HAP-1 (cell line): ENCODE data around the gene CHRNG.

Experiments used
- DNase-seq, 2 experiments: peaks; one replicate each; pipeline ENCODE4 v3.0.0-alpha.2; 2016 to 2020; ENCODE audit warnings: low spot score in 2 of 2
- H3K27me3 ChIP-seq: fragments of 250-450 bp; sonication (Bioruptor Pico); 2 replicates; pipeline ENCODE4 v1.5.1; 2020; ENCODE audit warnings: low read depth, mild to moderate bottlenecking, moderate library complexity
- H3K36me3 ChIP-seq: fragments of 250-450 bp; sonication (Bioruptor Pico); replicated peaks from 2 replicates; pipeline ENCODE4 v1.5.1; 2020; ENCODE audit warnings: mild to moderate bottlenecking
- H3K4me1 ChIP-seq: fragments of 250-450 bp; sonication (Bioruptor Pico); 2 replicates; pipeline ENCODE4 v1.5.1; 2020; ENCODE audit warnings: mild to moderate bottlenecking
- H3K4me3 ChIP-seq: fragments of 250-450 bp; sonication (Bioruptor Pico); 2 replicates; pipeline ENCODE4 v1.5.1; 2020; ENCODE audit warnings: mild to moderate bottlenecking, moderate library complexity
- H3K9me3 ChIP-seq: fragments of 250-450 bp; sonication (Bioruptor Pico); 2 replicates; pipeline ENCODE4 v1.5.1; 2020; ENCODE audit warnings: mild to moderate bottlenecking, moderate library complexity
- in situ Hi-C: fragments of 300-500 bp; cut with MboI; formaldehyde crosslinking; loops from 3 replicates; pipeline ENCODE4 v1.14.3; 2020; ENCODE audit warnings: low sequenced_read_pairs, inconsistent platforms, mixed read lengths

CHRNG gene

GRCh38 chr2:232501331-232501771 lies 38.1 kb upstream of the CHRNG start:
- in situ Hi-C loops, result no loop called here
- Histone ChIP-seq H3K27me3 (peaks cover 4% of the 10 kb centered on the region; the same call in 1 of the 2 replicates), H3K9me3 (no peaks in the 10 kb centered on the region), H3K36me3 (no peaks in the 10 kb centered on the region), H3K4me3 (no peak overlapping the region), H3K4me1 (peaks cover 14% of the 10 kb centered on the region)
- DNase-seq, result peak; percentile 68 to 80

DNA sequence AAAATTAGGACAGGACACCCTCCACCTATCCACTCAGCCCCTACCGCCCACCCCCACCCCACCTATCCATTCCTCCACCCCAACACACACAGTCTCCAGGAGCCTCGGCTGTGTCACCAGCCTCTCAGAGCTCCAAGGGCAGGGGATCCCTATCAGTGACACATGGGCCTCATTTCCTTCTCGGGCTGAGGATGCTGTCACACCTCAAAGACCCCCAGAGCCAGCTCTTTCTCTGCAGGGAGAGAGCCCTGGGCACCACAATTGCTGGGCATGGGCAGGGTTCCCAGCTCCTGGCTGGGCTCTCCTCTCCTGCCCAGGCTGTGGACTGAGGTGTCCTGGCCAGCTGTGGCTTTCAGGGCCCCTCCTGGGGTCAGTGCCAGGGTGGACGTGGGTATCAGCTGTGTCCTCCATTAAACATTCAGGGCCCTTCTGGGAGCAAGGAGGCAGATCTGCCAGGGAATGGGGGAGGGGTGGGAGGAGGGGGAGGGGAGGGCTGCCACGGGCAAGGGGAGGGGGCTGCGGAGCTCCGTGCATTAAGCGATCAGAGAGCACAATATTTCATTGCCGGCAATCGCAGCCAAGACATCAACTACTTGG lies 37.6 kb upstream of the CHRNG start:
- in situ Hi-C loops, result no loop called here
- H3K36me3 ChIP-seq, result no peaks in the 10 kb centered on the region
- peaks cover 4% of the 10 kb centered on the region; the same call in 1 of the 2 replicates for H3K27me3 ChIP-seq
- H3K4me1 ChIP-seq, result peaks cover 14% of the 10 kb centered on the region
- H3K4me3 ChIP-seq, result no peak overlapping the region
- no peaks in the 10 kb centered on the region for H3K9me3 ChIP-seq
- no peak for DNase-seq

DNA sequence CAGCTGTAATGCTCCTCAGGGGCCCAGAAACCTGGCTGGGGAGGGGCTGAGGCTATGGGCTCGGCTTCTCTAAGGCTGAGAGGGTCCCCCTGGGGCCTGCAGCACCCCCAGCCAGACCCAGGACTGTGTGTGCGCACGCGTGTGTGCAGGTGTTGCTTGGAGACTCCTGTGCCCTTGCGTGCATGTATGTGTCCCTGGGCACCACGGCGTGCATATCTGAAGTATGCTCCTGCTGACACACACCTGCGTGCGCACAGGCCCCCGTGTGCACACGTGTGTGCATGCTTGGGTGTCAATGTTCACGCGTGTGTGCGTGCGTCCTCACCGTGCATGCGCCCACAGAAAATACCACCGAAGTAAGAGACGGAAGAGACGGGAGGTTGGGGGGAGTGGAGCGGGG lies 37.0 kb upstream of the CHRNG start:
- Histone ChIP-seq H3K4me3 (no peak overlapping the region), H3K27me3 (peaks cover 4% of the 10 kb centered on the region; the same call in 1 of the 2 replicates), H3K36me3 (no peaks in the 10 kb centered on the region), H3K9me3 (no peaks in the 10 kb centered on the region), H3K4me1 (peaks cover 14% of the 10 kb centered on the region)
- in situ Hi-C loops, result no loop called here
- DNase-seq, result no peak

GRCh38 chr2:232502911-232503808 lies 36.3 kb upstream of the CHRNG start:
- in situ Hi-C loops, result no loop called here
- H3K27me3 ChIP-seq, result peaks cover 4% of the 10 kb centered on the region; the same call in 1 of the 2 replicates
- H3K4me3 ChIP-seq, result no peak overlapping the region
- H3K36me3 ChIP-seq, result no peaks in the 10 kb centered on the region
- DNase-seq, result no peak
- no peaks in the 10 kb centered on the region for H3K9me3 ChIP-seq
- peaks cover 14% of the 10 kb centered on the region for H3K4me1 ChIP-seq

GRCh38 chr2:232503809-232504323 lies 35.6 kb upstream of the CHRNG start:
- Histone ChIP-seq H3K27me3 (peaks cover 4% of the 10 kb centered on the region; the same call in 1 of the 2 replicates), H3K4me1 (peaks cover 14% of the 10 kb centered on the region), H3K36me3 (no peaks in the 10 kb centered on the region), H3K9me3 (no peaks in the 10 kb centered on the region), H3K4me3 (no peak overlapping the region)
- DNase-seq, result no peak
- in situ Hi-C loops, result no loop called here

- H3K9me3 ChIP-seq, result no peaks in the 10 kb centered on the region
- H3K27me3 ChIP-seq, result peaks cover 4% of the 10 kb centered on the region; the same call in 1 of the 2 replicates
- peaks cover 14% of the 10 kb centered on the region for H3K4me1 ChIP-seq
- no peak overlapping the region for H3K4me3 ChIP-seq
- DNase-seq, result no peak
- H3K36me3 ChIP-seq, result no peaks in the 10 kb centered on the region
- in situ Hi-C loops, result no loop called here
Measured at GRCh38 chr2:232504438-232504837, 35.1 kb upstream of the CHRNG start.

GRCh38 chr2:232505856-232506255 lies 33.6 kb upstream of the CHRNG start:
- Histone ChIP-seq H3K4me3 (no peak overlapping the region), H3K27me3 (peaks cover 4% of the 10 kb centered on the region; the same call in 1 of the 2 replicates), H3K9me3 (no peaks in the 10 kb centered on the region), H3K36me3 (no peaks in the 10 kb centered on the region), H3K4me1 (peaks cover 14% of the 10 kb centered on the region)
- in situ Hi-C loops, result no loop called here
- no peak for DNase-seq

DNA sequence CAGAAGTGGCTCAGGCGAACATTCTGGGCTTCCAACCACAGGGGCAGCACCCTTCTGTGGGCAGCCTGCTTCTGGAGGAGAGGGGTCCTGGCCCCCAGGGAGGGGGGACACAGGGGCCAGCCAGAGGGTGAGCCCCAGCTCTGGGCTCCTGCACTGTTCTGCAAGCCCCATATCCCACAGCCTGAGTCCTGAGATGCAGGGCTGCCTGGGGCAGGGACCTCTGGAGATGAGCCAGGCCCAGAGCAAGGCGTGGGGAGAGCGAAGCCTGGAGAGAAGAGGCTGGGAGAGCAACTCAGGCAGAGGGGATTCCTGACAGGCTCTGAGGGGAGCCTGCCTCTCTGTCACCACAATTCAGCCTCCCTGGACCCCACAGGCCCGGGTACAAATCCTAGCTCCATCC lies 32.8 kb upstream of the CHRNG start:
- peaks cover 4% of the 10 kb centered on the region; the same call in 1 of the 2 replicates for H3K27me3 ChIP-seq

DNA sequence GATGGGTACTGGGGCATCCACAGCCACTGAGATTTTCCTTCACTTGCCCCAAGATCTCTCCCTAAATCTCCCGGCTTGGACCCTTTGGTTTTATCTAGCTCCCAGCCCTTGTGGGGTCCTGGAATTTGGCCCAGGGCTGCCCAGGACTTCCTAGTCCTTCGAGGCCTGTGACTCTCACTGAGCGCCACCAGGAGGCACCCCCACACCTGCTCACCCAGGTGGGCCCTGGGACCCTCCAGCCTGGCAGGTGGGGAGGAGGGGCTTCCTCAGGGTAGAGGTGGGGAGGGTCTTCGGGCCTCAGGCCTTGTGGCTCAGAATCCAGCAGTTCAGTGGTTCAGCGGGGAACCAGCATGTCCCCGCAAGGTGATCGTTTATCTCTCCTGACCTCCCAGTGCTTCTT lies 31.2 kb upstream of the CHRNG start:
- in situ Hi-C loops, result no loop called here
- DNase-seq, result no peak
- Histone ChIP-seq H3K27me3 (peaks cover 4% of the 10 kb centered on the region; the same call in 1 of the 2 replicates), H3K9me3 (no peaks in the 10 kb centered on the region), H3K36me3 (no peaks in the 10 kb centered on the region), H3K4me1 (no peaks in the 10 kb centered on the region), H3K4me3 (no peak overlapping the region)

More for the DNA sequence above, 32.8 kb upstream of the CHRNG start:
- H3K4me1 ChIP-seq, result peaks cover 8% of the 10 kb centered on the region
- no peak for DNase-seq
- H3K9me3 ChIP-seq, result no peaks in the 10 kb centered on the region
- in situ Hi-C loops, result no loop called here
- H3K4me3 ChIP-seq, result no peak overlapping the region
- H3K36me3 ChIP-seq, result no peaks in the 10 kb centered on the region

GRCh38 chr2:232511336-232511890 lies 28.1 kb upstream of the CHRNG start:
- in situ Hi-C loops, result loop anchor here (10.0 kb wide), 1 partner anchor 57 kb away; the partner anchor contains the start of gene ALPI
- DNase-seq, result no peak

GRCh38 chr2:232512602-232513001 lies 26.9 kb upstream of the CHRNG start:
- in situ Hi-C loops, result loop anchor here (10.0 kb wide), 1 partner anchor 58 kb away; the partner anchor contains the start of gene ALPI
- Histone ChIP-seq H3K4me1 (no peaks in the 10 kb centered on the region), H3K27me3 (no peaks in the 10 kb centered on the region), H3K36me3 (no peaks in the 10 kb centered on the region), H3K9me3 (no peaks in the 10 kb centered on the region), H3K4me3 (no peak overlapping the region)
- no peak for DNase-seq

More at GRCh38 chr2:232511336-232511890, 28.1 kb upstream of the CHRNG start:
- Histone ChIP-seq H3K4me1 (no peaks in the 10 kb centered on the region), H3K9me3 (no peaks in the 10 kb centered on the region), H3K4me3 (no peak overlapping the region), H3K36me3 (no peaks in the 10 kb centered on the region), H3K27me3 (no peaks in the 10 kb centered on the region)

- in situ Hi-C loops, result loop anchor here (10.0 kb wide), 1 partner anchor 59 kb away; the partner anchor contains the start of gene ALPI
Measured at GRCh38 chr2:232513353-232513752, 26.1 kb upstream of the CHRNG start.

GRCh38 chr2:232515639-232516038 lies 23.9 kb upstream of the CHRNG start:
- in situ Hi-C loops, result loop anchor here (10.0 kb wide), 1 partner anchor 61 kb away; the partner anchor contains the start of gene ALPI
- no peaks in the 10 kb centered on the region for H3K9me3 ChIP-seq
- H3K36me3 ChIP-seq, result no peaks in the 10 kb centered on the region
- H3K27me3 ChIP-seq, result no peaks in the 10 kb centered on the region
- H3K4me1 ChIP-seq, result no peaks in the 10 kb centered on the region
- no peak overlapping the region for H3K4me3 ChIP-seq
- DNase-seq, result no peak

More at GRCh38 chr2:232513353-232513752, 26.1 kb upstream of the CHRNG start:
- H3K4me1 ChIP-seq, result no peaks in the 10 kb centered on the region
- no peaks in the 10 kb centered on the region for H3K9me3 ChIP-seq
- DNase-seq, result no peak
- H3K4me3 ChIP-seq, result no peak overlapping the region
- H3K36me3 ChIP-seq, result no peaks in the 10 kb centered on the region
- no peaks in the 10 kb centered on the region for H3K27me3 ChIP-seq
